ENCODE results near the gene ODAD3.

ODAD3 gene

DNA sequence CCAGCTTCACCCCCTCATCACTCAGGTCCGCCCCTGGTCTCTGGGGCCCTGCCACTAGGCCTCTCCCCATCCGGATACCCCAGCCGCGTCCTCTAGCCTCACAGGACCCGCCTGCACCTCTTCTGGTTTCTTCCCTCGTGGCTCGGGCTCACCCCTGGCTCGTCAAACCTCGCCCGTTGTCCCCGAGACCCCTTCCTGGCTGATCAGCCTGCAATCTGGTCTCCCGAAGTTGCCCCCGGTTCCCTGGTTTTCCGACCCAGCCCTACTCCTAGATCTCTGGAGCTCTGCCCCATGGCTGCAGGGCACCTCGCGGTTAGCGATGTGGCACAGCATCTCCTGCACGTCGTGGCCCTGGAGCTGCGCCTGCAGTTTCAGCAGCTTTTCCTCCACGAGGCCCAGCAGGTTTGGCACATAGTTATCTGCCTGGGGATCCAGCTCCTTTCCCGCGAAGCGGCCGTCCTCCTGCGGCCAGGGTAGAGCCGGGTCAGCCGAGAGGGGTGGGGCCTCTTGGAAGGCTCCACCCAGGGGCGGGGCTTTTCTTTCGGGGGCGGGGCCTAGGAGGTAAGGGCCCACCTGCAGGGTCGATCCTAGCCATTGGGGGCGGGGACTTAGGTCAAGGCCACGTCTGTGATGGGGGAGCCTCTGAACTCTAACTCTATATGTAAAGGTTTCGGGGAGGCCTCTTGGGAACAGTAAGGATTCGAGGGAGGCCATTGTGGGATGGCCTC lies 13.4 kb downstream of the ODAD3 start:
- in situ Hi-C loops (cut with HindIII; ENCODE audit: low pct_ligation_motif_present, low sequenced_read_pairs), result no loop called here
- H3K4me3 ChIP-seq (ENCODE audit: low read depth, low read length), result no peak overlapping the region
- TF ChIP-seq, protein P1, sequence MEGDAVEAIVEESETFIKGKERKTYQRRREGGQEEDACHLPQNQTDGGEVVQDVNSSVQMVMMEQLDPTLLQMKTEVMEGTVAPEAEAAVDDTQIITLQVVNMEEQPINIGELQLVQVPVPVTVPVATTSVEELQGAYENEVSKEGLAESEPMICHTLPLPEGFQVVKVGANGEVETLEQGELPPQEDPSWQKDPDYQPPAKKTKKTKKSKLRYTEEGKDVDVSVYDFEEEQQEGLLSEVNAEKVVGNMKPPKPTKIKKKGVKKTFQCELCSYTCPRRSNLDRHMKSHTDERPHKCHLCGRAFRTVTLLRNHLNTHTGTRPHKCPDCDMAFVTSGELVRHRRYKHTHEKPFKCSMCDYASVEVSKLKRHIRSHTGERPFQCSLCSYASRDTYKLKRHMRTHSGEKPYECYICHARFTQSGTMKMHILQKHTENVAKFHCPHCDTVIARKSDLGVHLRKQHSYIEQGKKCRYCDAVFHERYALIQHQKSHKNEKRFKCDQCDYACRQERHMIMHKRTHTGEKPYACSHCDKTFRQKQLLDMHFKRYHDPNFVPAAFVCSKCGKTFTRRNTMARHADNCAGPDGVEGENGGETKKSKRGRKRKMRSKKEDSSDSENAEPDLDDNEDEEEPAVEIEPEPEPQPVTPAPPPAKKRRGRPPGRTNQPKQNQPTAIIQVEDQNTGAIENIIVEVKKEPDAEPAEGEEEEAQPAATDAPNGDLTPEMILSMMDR (IDR thresholded peaks at IDR 0.05; ENCODE audit: low read depth, low read length, missing control alignments), result no peak
- H3K36me3 ChIP-seq (replicated peaks), result no peaks in the 10 kb centered on the region
- peaks cover 50% of the 10 kb centered on the region for H3K27me3 ChIP-seq (replicated peaks)
- DNase-seq, result no peak
- no peak overlapping the region for H3K27ac ChIP-seq

DNA sequence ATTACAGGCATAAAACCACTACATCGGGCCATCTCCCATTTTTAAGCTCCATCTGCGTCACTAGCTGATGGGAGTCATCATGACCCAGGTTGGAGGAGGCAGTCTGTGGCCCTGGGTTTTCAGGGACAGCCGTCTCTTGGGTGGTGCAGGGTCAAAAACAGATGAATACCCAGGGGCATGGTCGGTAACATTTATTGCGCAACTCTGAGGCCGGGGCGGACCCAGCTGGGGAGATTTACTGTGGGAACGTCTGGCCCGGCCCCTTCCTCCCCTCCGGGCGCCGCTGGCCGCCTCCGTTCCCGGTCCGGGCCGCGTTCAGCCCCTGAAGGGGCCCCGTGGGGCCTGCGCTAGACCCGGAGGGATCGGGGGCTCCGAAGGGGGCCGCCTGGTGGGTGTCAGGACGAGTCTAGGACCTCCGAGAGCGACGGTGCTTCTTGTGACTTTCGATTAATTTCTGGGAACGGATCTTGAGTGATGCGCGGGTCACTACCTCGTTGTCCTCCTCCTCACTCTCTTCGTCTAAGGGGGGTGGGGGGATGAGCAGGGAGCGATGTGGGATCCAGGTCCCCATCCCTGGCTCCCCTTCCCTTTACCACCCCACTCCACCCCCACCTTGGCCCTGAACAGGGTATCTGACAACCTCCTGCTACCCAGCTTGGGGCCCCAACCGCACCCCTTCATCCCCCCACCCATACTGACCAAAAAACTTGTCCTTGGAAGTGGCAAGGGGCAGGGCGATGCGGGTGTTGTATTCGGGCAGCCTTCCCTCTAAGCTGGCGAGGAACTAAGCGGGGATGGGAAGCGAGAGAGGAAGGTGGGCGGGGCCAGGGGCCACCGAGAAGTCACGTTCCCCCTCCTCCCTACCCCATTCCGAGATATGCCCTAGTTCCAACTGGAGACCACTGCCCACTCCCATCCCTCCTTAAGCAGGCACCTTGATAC lies 14.2 kb downstream of the ODAD3 start:
- in situ Hi-C loops (cut with HindIII; ENCODE audit: low pct_ligation_motif_present, low sequenced_read_pairs), result no loop called here
- TF ChIP-seq, protein P1 (IDR thresholded peaks at IDR 0.05; ENCODE audit: low read depth, low read length, missing control alignments), result no peak
- no peak overlapping the region for H3K27ac ChIP-seq
- H3K4me3 ChIP-seq (ENCODE audit: low read depth, low read length), result peak overlapping the region; percentile 20
- peaks cover 50% of the 10 kb centered on the region for H3K27me3 ChIP-seq (replicated peaks)
- DNase-seq, result no peak
- no peaks in the 10 kb centered on the region for H3K36me3 ChIP-seq (replicated peaks)

DNA sequence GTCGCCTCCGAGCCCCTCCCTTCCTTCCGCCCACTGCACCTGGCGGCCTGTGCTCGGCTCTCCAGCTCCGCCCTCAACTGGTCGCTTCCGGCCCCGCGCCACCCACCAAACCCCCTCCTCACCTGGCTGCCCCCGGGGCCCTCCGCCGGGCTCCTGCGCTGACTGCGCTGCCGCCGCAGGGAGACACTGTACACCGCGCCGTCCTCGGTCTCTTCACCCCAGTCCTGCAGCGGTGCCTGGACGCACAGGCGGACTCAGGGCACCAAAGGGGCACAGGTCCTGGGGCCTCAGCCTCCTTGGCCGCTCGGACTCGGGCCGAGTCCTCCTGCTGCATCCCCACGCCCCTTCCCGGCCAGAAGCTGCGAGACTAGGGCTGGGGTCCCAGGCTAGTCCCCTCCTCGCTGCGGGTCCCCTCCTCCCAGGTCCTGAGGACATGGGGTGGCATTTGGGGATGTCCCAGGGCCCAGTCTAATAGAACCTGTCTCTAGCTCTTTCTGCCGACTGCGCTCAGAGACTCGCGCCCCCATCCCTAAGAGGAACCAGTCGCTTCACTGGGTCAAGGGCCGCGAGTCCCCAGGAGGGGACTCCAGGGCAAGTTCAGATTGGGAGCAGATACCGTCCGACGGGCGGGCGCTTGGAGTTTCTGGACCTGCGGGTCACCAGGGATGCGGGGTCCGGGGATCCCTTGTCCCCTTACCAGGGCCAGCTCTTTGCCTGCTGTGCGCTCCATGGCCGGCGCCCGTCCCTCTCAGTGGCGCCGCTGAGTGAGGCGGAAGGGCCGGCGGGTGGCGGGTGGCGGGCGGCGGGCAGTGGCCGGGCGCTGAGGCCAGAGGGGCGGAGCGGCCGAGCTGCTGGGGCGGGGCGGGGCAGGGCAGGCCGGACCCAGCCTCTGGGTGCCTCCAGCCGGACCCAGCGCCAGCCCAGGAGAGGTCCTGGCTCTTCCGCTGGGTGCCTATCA lies 16.1 kb downstream of the ODAD3 start, which contains the start of gene RGL3:
RGL3 (minus strand) TSS at position 766 of the 958 bp plus-strand sequence; CDS start at position 730, 36 bp downstream.
- Histone ChIP-seq H3K27me3 (replicated peaks) (peaks cover 46% of the 10 kb centered on the region), H3K36me3 (replicated peaks) (no peaks in the 10 kb centered on the region), H3K27ac (no peak within 1 kb of the TSS), H3K4me3 (ENCODE audit: low read depth, low read length) (no peak within 1 kb of the TSS)
- TF ChIP-seq, protein P1 (IDR thresholded peaks at IDR 0.05; ENCODE audit: low read depth, low read length, missing control alignments), result no peak
- in situ Hi-C loops (cut with HindIII; ENCODE audit: low pct_ligation_motif_present, low sequenced_read_pairs), result no loop called here
- DNase-seq, result no peak

DNA sequence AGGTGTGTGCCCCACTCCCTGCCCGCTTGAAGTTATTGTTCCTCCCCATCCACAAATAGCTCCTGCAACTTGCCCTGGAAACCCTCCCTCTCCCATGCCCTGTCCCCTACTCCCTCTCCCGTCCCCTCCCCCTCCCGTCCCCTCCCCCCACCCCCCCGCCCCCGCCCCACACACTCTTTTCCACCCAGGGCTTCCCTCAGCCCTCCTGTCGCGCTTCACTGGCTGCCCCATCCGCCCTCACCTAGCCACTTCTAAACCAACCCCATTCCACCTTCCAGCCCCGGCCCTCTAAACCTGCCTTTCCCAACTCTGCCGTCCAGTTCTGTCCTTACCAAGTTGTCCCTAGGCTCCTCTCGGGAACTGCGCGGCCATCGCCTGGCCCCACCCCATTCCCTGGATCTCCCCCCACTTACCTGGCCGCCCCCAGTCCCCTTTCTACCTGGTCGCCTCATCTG lies 16.8 kb downstream of the ODAD3 start:
- Histone ChIP-seq H3K36me3 (replicated peaks) (no peaks in the 10 kb centered on the region), H3K27me3 (replicated peaks) (peaks cover 41% of the 10 kb centered on the region), H3K27ac (no peak overlapping the region), H3K4me3 (ENCODE audit: low read depth, low read length) (no peak overlapping the region)
- TF ChIP-seq, protein P1 (IDR thresholded peaks at IDR 0.05; ENCODE audit: low read depth, low read length, missing control alignments), result no peak
- DNase-seq, result no peak
- in situ Hi-C loops (cut with HindIII; ENCODE audit: low pct_ligation_motif_present, low sequenced_read_pairs), result no loop called here

DNA sequence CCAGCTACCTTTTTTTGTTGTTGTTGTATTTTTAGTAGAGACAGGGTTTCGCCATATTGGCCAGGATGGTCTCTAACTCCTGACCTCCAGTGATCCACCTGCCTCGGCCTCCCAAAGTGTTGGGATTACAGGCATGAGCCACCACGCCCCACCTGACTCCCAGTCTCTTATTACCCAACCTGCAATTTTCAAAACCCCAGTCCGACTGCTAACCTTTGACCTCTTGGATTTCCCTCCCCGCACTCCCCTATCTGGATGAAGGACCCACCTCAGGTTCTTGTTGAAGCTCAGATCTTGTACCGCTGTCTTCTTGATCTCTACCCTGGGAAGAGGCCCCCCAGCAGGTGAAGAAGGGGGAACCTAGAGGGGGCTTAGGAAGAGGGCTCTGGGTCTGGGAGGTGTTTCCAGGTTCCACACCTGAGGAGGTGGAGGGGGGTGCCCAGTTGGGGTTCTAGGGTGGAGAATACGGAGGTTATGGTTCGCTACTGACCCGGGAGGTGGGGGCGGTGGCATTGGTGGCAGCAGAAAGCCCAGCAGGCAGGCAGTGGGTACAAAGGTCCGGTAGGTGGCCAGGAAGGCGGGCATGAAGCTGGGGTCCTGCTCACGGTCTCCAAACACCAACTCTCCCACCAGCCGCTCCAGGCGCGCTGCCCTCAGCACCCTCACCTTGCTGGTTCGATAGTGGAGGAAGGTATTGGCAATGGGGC lies 18.4 kb downstream of the ODAD3 start:
- TF ChIP-seq, protein P1 (IDR thresholded peaks at IDR 0.05; ENCODE audit: low read depth, low read length, missing control alignments), result no peak
- Histone ChIP-seq H3K4me3 (ENCODE audit: low read depth, low read length) (no peak overlapping the region), H3K27ac (no peak overlapping the region), H3K27me3 (replicated peaks) (peaks cover 33% of the 10 kb centered on the region), H3K36me3 (replicated peaks) (no peaks in the 10 kb centered on the region)
- in situ Hi-C loops (cut with HindIII; ENCODE audit: low pct_ligation_motif_present, low sequenced_read_pairs), result no loop called here
- DNase-seq, result no peak

Measured in brain microvascular endothelial cell (primary cell).